ENCODE results near the gene PLCB3. TPM values are rescaled to one million over a fixed set of nuclear protein-coding genes. Genes with fewer than 3 reads are reported as not detected.

The PLCB3 gene
- total and polyA plus RNA-seq, 2 donors (not counting 1 experiment from before 2014, with no cell fraction given) = 17.2 to 37.2 TPM

DNA sequence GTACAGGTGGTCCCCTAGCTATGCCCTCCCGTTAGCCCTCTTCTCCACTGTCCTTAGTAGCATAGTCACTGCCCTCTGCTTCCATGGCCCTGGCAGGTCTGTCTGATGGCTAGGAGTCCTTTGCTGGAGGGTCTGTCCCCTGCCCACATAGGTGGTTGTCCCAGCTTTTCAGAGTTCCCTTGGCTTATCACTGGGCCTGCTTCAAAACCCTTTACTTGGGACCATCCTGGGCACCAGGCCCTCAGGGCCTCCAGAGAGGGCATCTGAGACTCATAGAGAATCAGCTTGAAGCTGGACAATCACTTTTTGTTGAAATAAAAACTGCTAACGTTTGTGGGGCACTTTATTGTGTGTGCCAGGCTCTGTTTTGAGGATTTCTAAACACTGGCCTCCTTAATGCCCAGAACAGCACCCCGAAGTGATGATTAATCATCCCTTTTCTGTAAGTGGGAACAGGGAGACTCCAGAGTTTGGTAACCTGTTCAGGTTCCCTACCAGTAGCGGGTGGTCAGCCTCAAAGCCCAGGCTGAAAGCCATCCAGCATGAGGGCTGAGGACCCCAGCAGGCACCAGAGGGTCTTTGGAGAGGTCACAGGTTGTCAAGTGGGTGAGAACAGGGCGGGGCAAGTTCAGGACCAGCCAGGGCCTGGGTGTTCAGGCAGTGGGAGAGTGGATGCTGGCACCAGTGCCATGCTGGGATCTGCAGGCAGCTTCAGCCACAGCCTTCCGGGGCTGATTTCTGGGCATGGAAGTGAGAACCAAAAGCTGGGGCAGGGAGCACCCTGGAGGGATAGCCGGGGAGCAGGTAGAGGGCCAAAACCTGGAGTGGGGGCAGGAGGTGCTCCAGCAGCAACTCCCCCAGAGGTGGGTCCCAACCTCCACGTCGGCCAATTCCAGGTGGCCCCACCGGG, 39.3 kb downstream of the PLCB3 start:
- Histone ChIP-seq H3K4me1 (ENCODE audit: control insufficient read depth, extremely low read depth, insufficient read depth, low read length) (peaks cover 7% of the 10 kb centered on the region), H4K20me1 (ENCODE audit: control insufficient read depth, extremely low read depth, insufficient read depth, low read length) (no peaks in the 10 kb centered on the region), H3K9me3 (ENCODE audit: control insufficient read depth, insufficient read depth, low read depth, low read length) (no peaks in the 10 kb centered on the region), H3K27ac (ENCODE audit: insufficient read depth, low read length) (no peak overlapping the region), H3K36me3 (ENCODE audit: control insufficient read depth, insufficient read depth, low read length) (no peaks in the 10 kb centered on the region), H3K79me2 (ENCODE audit: control insufficient read depth, insufficient read depth, low read length) (no peaks in the 10 kb centered on the region), H3K27me3 (ENCODE audit: control insufficient read depth, insufficient read depth, low read length) (peaks cover 38% of the 10 kb centered on the region), H2AFZ (ENCODE audit: low read length) (no peak overlapping the region), H3K4me3 (replicated peaks in 1 of 4; ENCODE audit: control extremely low read depth in 1 of 4, insufficient read depth in 1 of 4, low read depth in 3 of 4, low read length in 4 of 4) (no peak overlapping the region), H3K4me2 (ENCODE audit: extremely low read depth, insufficient read depth, low read length) (no peak overlapping the region), H3K9ac (ENCODE audit: insufficient read depth, low read length) (no peak overlapping the region)
- TF ChIP-seq CTCF (conservative IDR thresholded peaks at IDR 0.05 in 1 of 2, IDR thresholded peaks at IDR 0.05 in 1 of 2; ENCODE audit: low read depth in 1 of 2, low read length in 2 of 2) = no peak
- peak; percentile 65 for TF ChIP-seq EZH2 (IDR thresholded peaks at IDR 0.05; ENCODE audit: low read length, missing control alignments)
- DNase-seq (ENCODE audit: low read depth in 2 of 2) = no peak

GRCh38 chr11:64291262-64291751, 40.0 kb downstream of the PLCB3 start, which contains the start of gene KCNK4:
KCNK4 (plus strand) TSS chr11:64291302; CDS start chr11:64293019, 1,717 bp downstream.
- Histone ChIP-seq H4K20me1 (ENCODE audit: control insufficient read depth, extremely low read depth, insufficient read depth, low read length) (no peaks in the 10 kb centered on the region), H3K4me2 (ENCODE audit: extremely low read depth, insufficient read depth, low read length) (peak within 1 kb of the TSS; percentile 51), H3K4me1 (ENCODE audit: control insufficient read depth, extremely low read depth, insufficient read depth, low read length) (peaks cover 2% of the 10 kb centered on the region), H3K27me3 (ENCODE audit: control insufficient read depth, insufficient read depth, low read length) (peaks cover 45% of the 10 kb centered on the region), H3K36me3 (ENCODE audit: control insufficient read depth, insufficient read depth, low read length) (no peaks in the 10 kb centered on the region), H3K9ac (ENCODE audit: insufficient read depth, low read length) (no peak within 1 kb of the TSS), H2AFZ (ENCODE audit: low read length) (no peak within 1 kb of the TSS), H3K4me3 (replicated peaks in 1 of 4; ENCODE audit: control extremely low read depth in 1 of 4, insufficient read depth in 1 of 4, low read depth in 3 of 4, low read length in 4 of 4) (peak within 1 kb of the TSS in 1 of 4 experiments; percentile 30), H3K9me3 (ENCODE audit: control insufficient read depth, insufficient read depth, low read depth, low read length) (no peaks in the 10 kb centered on the region), H3K79me2 (ENCODE audit: control insufficient read depth, insufficient read depth, low read length) (no peaks in the 10 kb centered on the region), H3K27ac (ENCODE audit: insufficient read depth, low read length) (no peak within 1 kb of the TSS)
- no peak for TF ChIP-seq CTCF (conservative IDR thresholded peaks at IDR 0.05 in 1 of 2, IDR thresholded peaks at IDR 0.05 in 1 of 2; ENCODE audit: low read depth in 1 of 2, low read length in 2 of 2)
- no peak for TF ChIP-seq EZH2 (IDR thresholded peaks at IDR 0.05; ENCODE audit: low read length, missing control alignments)
- no peak for DNase-seq (ENCODE audit: low read depth in 2 of 2)

DNA sequence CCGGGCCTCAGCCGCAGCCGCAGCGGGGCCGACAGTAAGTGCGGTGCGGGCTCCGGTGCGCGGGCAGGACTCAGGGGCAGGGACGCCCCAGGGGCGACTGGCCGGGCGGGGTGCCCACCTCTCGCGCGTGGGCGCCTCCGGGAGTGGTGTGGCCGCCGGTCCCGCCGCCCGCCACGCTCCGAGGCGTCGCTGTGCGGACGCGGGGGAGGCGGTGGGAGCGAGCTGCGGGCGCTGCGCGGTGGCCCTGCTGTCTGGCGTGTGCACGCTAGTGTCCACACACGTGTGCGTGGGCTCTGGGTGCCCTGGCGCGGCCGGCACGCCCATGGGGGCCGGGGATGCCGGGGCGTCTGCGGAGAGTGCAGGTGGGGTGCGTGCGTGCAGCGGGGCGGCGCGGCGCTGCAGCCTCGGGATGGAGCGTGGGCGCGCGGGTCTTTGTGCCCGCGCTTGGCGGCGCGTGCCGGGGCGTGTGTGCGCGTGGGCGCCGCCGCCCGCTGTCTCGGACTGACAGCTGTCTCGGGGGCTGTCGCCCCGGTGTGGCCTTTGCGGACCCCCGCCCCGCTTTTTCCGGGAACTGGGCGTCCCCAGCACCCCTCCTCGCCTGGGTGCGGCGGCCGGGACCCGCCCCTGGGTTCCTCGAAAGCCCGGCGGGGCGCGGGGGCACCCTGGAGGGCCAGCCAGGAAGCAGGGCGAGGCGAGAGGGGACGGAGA, 40.6 kb downstream of the PLCB3 start:
- no peaks in the 10 kb centered on the region for H3K9me3 ChIP-seq (ENCODE audit: control insufficient read depth, insufficient read depth, low read depth, low read length)
- no peaks in the 10 kb centered on the region for H4K20me1 ChIP-seq (ENCODE audit: control insufficient read depth, extremely low read depth, insufficient read depth, low read length)
- no peaks in the 10 kb centered on the region for H3K4me1 ChIP-seq (ENCODE audit: control insufficient read depth, extremely low read depth, insufficient read depth, low read length)
- H3K27me3 ChIP-seq (ENCODE audit: control insufficient read depth, insufficient read depth, low read length) = peaks cover 50% of the 10 kb centered on the region
- no peak overlapping the region for H3K9ac ChIP-seq (ENCODE audit: insufficient read depth, low read length)
- no peak for DNase-seq (ENCODE audit: low read depth in 2 of 2)
- H3K4me2 ChIP-seq (ENCODE audit: extremely low read depth, insufficient read depth, low read length) = peak overlapping the region; percentile 51
- no peak overlapping the region for H2AFZ ChIP-seq (ENCODE audit: low read length)
- H3K79me2 ChIP-seq (ENCODE audit: control insufficient read depth, insufficient read depth, low read length) = no peaks in the 10 kb centered on the region
- TF ChIP-seq CTCF (conservative IDR thresholded peaks at IDR 0.05 in 1 of 2, IDR thresholded peaks at IDR 0.05 in 1 of 2; ENCODE audit: low read depth in 1 of 2, low read length in 2 of 2) (no peak), EZH2 (IDR thresholded peaks at IDR 0.05; ENCODE audit: low read length, missing control alignments) (peak; percentile 89)
- H3K36me3 ChIP-seq (ENCODE audit: control insufficient read depth, insufficient read depth, low read length) = no peaks in the 10 kb centered on the region
- H3K27ac ChIP-seq (ENCODE audit: insufficient read depth, low read length) = no peak overlapping the region
- peak overlapping the region in 1 of 4 experiments; percentile 30 for H3K4me3 ChIP-seq (replicated peaks in 1 of 4; ENCODE audit: control extremely low read depth in 1 of 4, insufficient read depth in 1 of 4, low read depth in 3 of 4, low read length in 4 of 4)

Measured in fibroblast of lung (primary cell).